ENCODE results near the gene RPS19.

The RPS19 gene

GRCh38 chr19:41877916-41878905 is 18.2 kb downstream of the RPS19 start:
- no peak for TF ChIP-seq CTCF (IDR thresholded peaks at IDR 0.05; ENCODE audit: low read depth, low read length, missing control alignments)
- no peaks in the 10 kb centered on the region for H3K36me3 ChIP-seq (replicated peaks)
- no peaks in the 10 kb centered on the region for H3K27me3 ChIP-seq (replicated peaks)
- no peak overlapping the region for H3K27ac ChIP-seq
- no peak for DNase-seq
- in situ Hi-C loops (cut with HindIII; ENCODE audit: low pct_ligation_motif_present, low sequenced_read_pairs) = no loop called here
- H3K4me3 ChIP-seq (ENCODE audit: low read depth, low read length) = no peak overlapping the region

- DNase-seq = no peak
- Histone ChIP-seq H3K27me3 (replicated peaks) (no peaks in the 10 kb centered on the region), H3K36me3 (replicated peaks) (no peaks in the 10 kb centered on the region), H3K4me3 (ENCODE audit: low read depth, low read length) (no peak overlapping the region), H3K27ac (no peak overlapping the region)
- no peak for TF ChIP-seq CTCF (IDR thresholded peaks at IDR 0.05; ENCODE audit: low read depth, low read length, missing control alignments)
- in situ Hi-C loops (cut with HindIII; ENCODE audit: low pct_ligation_motif_present, low sequenced_read_pairs) = no loop called here
These were observed 19.0 kb downstream of the RPS19 start for GRCh38 chr19:41879080-41879479.

- no peak overlapping the region for H3K4me3 ChIP-seq (ENCODE audit: low read depth, low read length)
- no peak for TF ChIP-seq CTCF (IDR thresholded peaks at IDR 0.05; ENCODE audit: low read depth, low read length, missing control alignments)
These were observed 19.7 kb downstream of the RPS19 start for GRCh38 chr19:41879670-41880328.

GRCh38 chr19:41880329-41880708 is 20.3 kb downstream of the RPS19 start:
- in situ Hi-C loops (cut with HindIII; ENCODE audit: low pct_ligation_motif_present, low sequenced_read_pairs) = no loop called here
- no peaks in the 10 kb centered on the region for H3K27me3 ChIP-seq (replicated peaks)
- no peak overlapping the region for H3K4me3 ChIP-seq (ENCODE audit: low read depth, low read length)
- no peaks in the 10 kb centered on the region for H3K36me3 ChIP-seq (replicated peaks)
- no peak overlapping the region for H3K27ac ChIP-seq
- DNase-seq = no peak
- TF ChIP-seq CTCF (IDR thresholded peaks at IDR 0.05; ENCODE audit: low read depth, low read length, missing control alignments) = no peak

More at GRCh38 chr19:41879670-41880328, 19.7 kb downstream of the RPS19 start:
- H3K27ac ChIP-seq = no peak overlapping the region
- in situ Hi-C loops (cut with HindIII; ENCODE audit: low pct_ligation_motif_present, low sequenced_read_pairs) = no loop called here
- no peak for DNase-seq
- H3K36me3 ChIP-seq (replicated peaks) = no peaks in the 10 kb centered on the region
- no peaks in the 10 kb centered on the region for H3K27me3 ChIP-seq (replicated peaks)

- H3K27ac ChIP-seq = no peak within 1 kb of the TSS
- no peak for TF ChIP-seq CTCF (IDR thresholded peaks at IDR 0.05; ENCODE audit: low read depth, low read length, missing control alignments)
These were observed 22.8 kb downstream of the RPS19 start, which contains the start of gene ARHGEF1 for GRCh38 chr19:41882568-41883462. Gene ARHGEF1, plus strand, starts transcription at chr19:41883184. Its CDS starts 4,899 bp downstream, at chr19:41888083.

More at GRCh38 chr19:41882568-41883462, 22.8 kb downstream of the RPS19 start, which contains the start of gene ARHGEF1:
- in situ Hi-C loops (cut with HindIII; ENCODE audit: low pct_ligation_motif_present, low sequenced_read_pairs) = no loop called here
- DNase-seq = no peak
- H3K4me3 ChIP-seq (ENCODE audit: low read depth, low read length) = peak within 1 kb of the TSS; percentile 87
- H3K27me3 ChIP-seq (replicated peaks) = no peaks in the 10 kb centered on the region
- H3K36me3 ChIP-seq (replicated peaks) = no peaks in the 10 kb centered on the region
